Panc1 (cell line): ENCODE results near the gene PCSK7. TPM values are rescaled to one million over a fixed set of nuclear protein-coding genes. Genes with fewer than 3 reads are reported as not detected.

Experiments
- ATAC-seq: fragments of 200-7000 bp; cut with Tn5 transposase; 2 replicates; pipeline ENCODE4 v1.9.1; 2020; ENCODE audit warnings: mild to moderate bottlenecking, moderate library complexity
- BruUV-seq: library from RNA; stranded (reverse); fragments of 400-500 nt; replicated peaks from 2 replicates; lab custom pipeline; 2021; lab: Mats Ljungman, UMichigan
- CTCF ChIA-PET: fragments of 300-600 bp; sonication (Branson Sonifier 250); formaldehyde crosslinking; loops from one replicate; lab custom pipeline; 2022; ENCODE audit warnings: antibody characterized with exemption; lab: Charles Lee
- POLR2A ChIA-PET: fragments of 300-600 bp; sonication (Branson Sonifier 250); formaldehyde crosslinking; loops from one replicate; lab custom pipeline; 2022; ENCODE audit warnings: antibody characterized with exemption; lab: Charles Lee
- DNase-seq: peaks from one replicate; pipeline ENCODE4 v3.0.0-alpha.2; 2010; ENCODE audit warnings: low read depth, low spot score
- H3K27ac ChIP-seq: 2 replicates; pipeline ENCODE4 v1.5.1; 2011; ENCODE audit warnings: mild to moderate bottlenecking, low read length, inconsistent platforms
- H3K27me3 ChIP-seq: fragments of 200-500 bp; sonication (Bioruptor generic); 2 replicates; pipeline ENCODE4 v1.6.0; 2014; ENCODE audit warnings: low read length, inconsistent platforms; ENCODE audit not compliant: control insufficient read depth, insufficient read depth
- H3K36me3 ChIP-seq: fragments of 200-500 bp; sonication (Bioruptor generic); 2 replicates; pipeline ENCODE4 v1.5.1; 2014; ENCODE audit warnings: inconsistent platforms, mild to moderate bottlenecking, low read length, moderate library complexity; ENCODE audit not compliant: control insufficient read depth, insufficient read depth
- H3K4me1 ChIP-seq: 2 replicates; pipeline ENCODE4 v1.5.1; 2011; ENCODE audit warnings: inconsistent platforms, mild to moderate bottlenecking, low read length, moderate library complexity; ENCODE audit not compliant: control insufficient read depth, insufficient read depth
- H3K4me3 ChIP-seq, 2 experiments: 2 replicates each; pipeline ENCODE4 v1.5.1; 2011 to 2012; ENCODE audit warnings: low read depth in 2 of 2, low read length in 2 of 2, mild to moderate bottlenecking in 2 of 2, inconsistent platforms in 1 of 2, moderate library complexity in 1 of 2
- H3K9me3 ChIP-seq: fragments of 200-500 bp; sonication (Bioruptor generic); 2 replicates; pipeline ENCODE4 v1.5.1; 2014; ENCODE audit warnings: low read depth, mild to moderate bottlenecking, inconsistent platforms, low read length, moderate library complexity; ENCODE audit not compliant: control insufficient read depth, insufficient read depth
- POLR2AphosphoS5 ChIP-seq: IDR thresholded peaks from 2 replicates; pipeline ENCODE4 v1.6.1; 2012; ENCODE audit warnings: mild to moderate bottlenecking, low read depth, low read length, moderate library complexity
- REST ChIP-seq, 2 experiments: IDR thresholded peaks; 2 replicates each; pipeline ENCODE4 v1.6.1; 2011 to 2012; ENCODE audit warnings: low read depth in 2 of 2, control low read depth in 1 of 2, low read length in 1 of 2, mild to moderate bottlenecking in 1 of 2, moderate library complexity in 1 of 2; ENCODE audit not compliant: insufficient read depth in 1 of 2
- SIN3A ChIP-seq: IDR thresholded peaks from 2 replicates; pipeline ENCODE4 v1.6.1; 2012; ENCODE audit warnings: low read depth, mild to moderate bottlenecking, low read length, moderate library complexity, borderline replicate concordance; ENCODE audit not compliant: insufficient read depth
- TCF7L2 ChIP-seq: IDR thresholded peaks from 2 replicates; pipeline ENCODE4 v1.6.1; 2011; ENCODE audit warnings: mild to moderate bottlenecking, low read depth, low read length, inconsistent platforms
- in situ Hi-C: cut with HindIII; loops from 2 replicates; pipeline ENCODE4 v1.10.0; 2016; ENCODE audit warnings: low sequenced_read_pairs, low pct_unique_long_range_greater_than_20kb
- intact Hi-C: fragments of 100-400 bp; cut with micrococcal nuclease; formaldehyde crosslinking; loops from one replicate; pipeline ENCODE4 v1.10.0; 2022; ENCODE audit not compliant: unreplicated experiment
- total RNA-seq: library from RNA; stranded (reverse); gene quantifications from one replicate; pipeline ENCODE4 v1.2.1, GENCODE V29; 2021; ENCODE audit not compliant: unreplicated experiment
- TF ChIP-seq, protein P1 (sequence below): fragments of 450-650 bp; IDR thresholded peaks from 2 replicates; pipeline ENCODE4 v1.5.1; 2017; ENCODE audit warnings: mild to moderate bottlenecking

Gene PCSK7
- total RNA-seq, 1 experiment from 2014 or later: 60.6 TPM

DNA sequence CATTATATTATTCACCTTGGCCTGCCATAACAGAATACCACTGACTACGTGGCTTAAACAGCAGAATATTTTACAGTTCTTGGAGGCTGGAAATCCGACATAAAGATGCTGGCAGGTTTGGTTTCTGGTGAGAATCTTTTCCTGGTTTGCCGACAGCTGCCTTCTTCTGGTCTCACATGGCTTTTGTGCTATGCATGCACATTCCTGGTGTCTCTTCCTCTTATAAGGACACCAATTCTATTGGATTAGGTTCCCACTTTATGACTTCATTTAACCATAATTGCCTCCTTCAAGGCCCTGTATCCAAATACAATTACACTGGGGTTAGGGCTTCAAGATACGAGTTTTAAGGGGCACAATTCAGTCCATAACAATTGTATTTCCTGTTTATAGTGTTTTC, 17.7 kb upstream of the PCSK7 start:
- CTCF ChIA-PET: no interaction called here

DNA sequence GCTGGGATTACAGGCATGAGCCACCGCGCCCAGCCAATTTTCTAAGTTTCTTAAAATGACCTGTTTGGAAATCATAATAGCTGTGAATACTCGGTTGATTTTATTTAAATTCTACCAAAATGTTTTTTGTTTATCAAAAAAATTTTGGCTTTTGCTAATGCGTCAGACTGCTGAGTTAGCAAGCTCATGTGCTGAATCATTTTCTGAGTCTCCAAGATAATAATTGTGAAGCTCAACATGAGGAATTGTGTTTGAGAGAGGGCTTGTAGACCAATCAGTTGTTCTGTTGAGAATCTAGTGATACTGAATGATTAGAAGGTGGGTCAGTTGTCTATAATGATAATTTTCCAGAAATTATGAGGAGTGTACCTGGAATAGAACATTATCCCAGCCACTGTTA, 16.5 kb upstream of the PCSK7 start:
- CTCF ChIA-PET: no interaction called here
- BruUV-seq: no TSS peak
- Histone ChIP-seq H3K9me3 (no peaks in the 10 kb centered on the region), H3K27me3 (no peaks in the 10 kb centered on the region), H3K27ac (no peak overlapping the region), H3K4me3 (no peak overlapping the region), H3K36me3 (peaks cover 15% of the 10 kb centered on the region), H3K4me1 (no peaks in the 10 kb centered on the region)
- POLR2A ChIA-PET: no interaction called here
- ATAC-seq: no peak
- no peak for DNase-seq
- TF ChIP-seq POLR2AphosphoS5 (no peak), SIN3A (no peak), TCF7L2 (no peak), REST (IDR thresholded peaks at IDR 0.05; ENCODE audit: insufficient read depth in 1 of 2, low read depth in 2 of 2, low read length in 1 of 2) (no peak)
- TF ChIP-seq, protein P1, sequence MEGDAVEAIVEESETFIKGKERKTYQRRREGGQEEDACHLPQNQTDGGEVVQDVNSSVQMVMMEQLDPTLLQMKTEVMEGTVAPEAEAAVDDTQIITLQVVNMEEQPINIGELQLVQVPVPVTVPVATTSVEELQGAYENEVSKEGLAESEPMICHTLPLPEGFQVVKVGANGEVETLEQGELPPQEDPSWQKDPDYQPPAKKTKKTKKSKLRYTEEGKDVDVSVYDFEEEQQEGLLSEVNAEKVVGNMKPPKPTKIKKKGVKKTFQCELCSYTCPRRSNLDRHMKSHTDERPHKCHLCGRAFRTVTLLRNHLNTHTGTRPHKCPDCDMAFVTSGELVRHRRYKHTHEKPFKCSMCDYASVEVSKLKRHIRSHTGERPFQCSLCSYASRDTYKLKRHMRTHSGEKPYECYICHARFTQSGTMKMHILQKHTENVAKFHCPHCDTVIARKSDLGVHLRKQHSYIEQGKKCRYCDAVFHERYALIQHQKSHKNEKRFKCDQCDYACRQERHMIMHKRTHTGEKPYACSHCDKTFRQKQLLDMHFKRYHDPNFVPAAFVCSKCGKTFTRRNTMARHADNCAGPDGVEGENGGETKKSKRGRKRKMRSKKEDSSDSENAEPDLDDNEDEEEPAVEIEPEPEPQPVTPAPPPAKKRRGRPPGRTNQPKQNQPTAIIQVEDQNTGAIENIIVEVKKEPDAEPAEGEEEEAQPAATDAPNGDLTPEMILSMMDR: no peak
- in situ Hi-C loops: no loop called here
- intact Hi-C loops: no loop called here

More for the DNA sequence above, 17.7 kb upstream of the PCSK7 start:
- Histone ChIP-seq H3K27me3 (no peaks in the 10 kb centered on the region), H3K36me3 (peaks cover 15% of the 10 kb centered on the region), H3K27ac (no peak overlapping the region), H3K4me1 (no peaks in the 10 kb centered on the region), H3K9me3 (no peaks in the 10 kb centered on the region), H3K4me3 (no peak overlapping the region)
- DNase-seq (no peak), ATAC-seq (no peak)
- TSS peak; percentile 28 for BruUV-seq
- intact Hi-C loops: no loop called here
- TF ChIP-seq REST (IDR thresholded peaks at IDR 0.05; ENCODE audit: insufficient read depth in 1 of 2, low read depth in 2 of 2, low read length in 1 of 2) (no peak), POLR2AphosphoS5 (no peak), SIN3A (no peak), TCF7L2 (no peak)
- TF ChIP-seq, protein P1: no peak
- POLR2A ChIA-PET: no interaction called here
- in situ Hi-C loops: no loop called here
